ENCODE data around the gene PADI2.

DNA sequence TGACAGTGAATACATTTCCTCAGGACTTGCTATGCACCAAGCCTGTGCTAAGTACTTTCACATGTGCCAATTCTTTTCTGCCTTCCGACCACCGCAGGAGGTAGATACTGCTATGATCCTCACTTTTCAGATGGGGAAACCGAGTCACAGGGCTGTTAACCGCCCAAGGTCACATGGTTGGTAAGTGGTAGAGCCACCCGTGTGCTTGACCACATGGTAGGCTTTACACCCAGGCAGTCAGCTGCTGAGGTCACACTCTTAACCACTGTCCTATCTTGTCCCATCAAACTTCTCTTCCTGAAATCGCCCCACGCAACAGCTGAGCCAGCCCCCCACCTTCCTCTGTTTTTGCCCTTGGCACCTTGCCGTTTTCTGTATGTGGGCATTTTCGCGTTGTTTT, 34.5 kb downstream of the PADI2 start:
- TF ChIP-seq GABPA (IDR thresholded peaks at IDR 0.05; ENCODE audit: borderline replicate concordance, insufficient read depth, low read length) (no peak), CEBPB (IDR thresholded peaks at IDR 0.05; ENCODE audit: low read depth, low read length) (no peak), POLR2A (IDR thresholded peaks at IDR 0.05; ENCODE audit: control extremely low read depth in 1 of 2, low read depth in 2 of 2, low read length in 2 of 2) (no peak), EP300 (IDR thresholded peaks at IDR 0.05; ENCODE audit: borderline replicate concordance in 1 of 2, low read depth in 2 of 2, low read length in 2 of 2) (no peak), EZH2 (IDR thresholded peaks at IDR 0.05; ENCODE audit: low read depth, low read length, severe bottlenecking) (no peak), FOSL1 (IDR thresholded peaks at IDR 0.05; ENCODE audit: insufficient read depth, low read depth, low read length) (no peak), CHD2 (IDR thresholded peaks at IDR 0.05; ENCODE audit: low read length) (no peak), BRCA1 (IDR thresholded peaks at IDR 0.05; ENCODE audit: low read depth, low read length) (no peak), HDAC6 (IDR thresholded peaks at IDR 0.05; ENCODE audit: low read depth, low read length) (no peak), HDAC2 (IDR thresholded peaks at IDR 0.05; ENCODE audit: borderline replicate concordance in 1 of 2, low read depth in 2 of 2, low read length in 2 of 2) (no peak), BACH1 (IDR thresholded peaks at IDR 0.05; ENCODE audit: low read length) (no peak)
- TF ChIP-seq, protein P1, sequence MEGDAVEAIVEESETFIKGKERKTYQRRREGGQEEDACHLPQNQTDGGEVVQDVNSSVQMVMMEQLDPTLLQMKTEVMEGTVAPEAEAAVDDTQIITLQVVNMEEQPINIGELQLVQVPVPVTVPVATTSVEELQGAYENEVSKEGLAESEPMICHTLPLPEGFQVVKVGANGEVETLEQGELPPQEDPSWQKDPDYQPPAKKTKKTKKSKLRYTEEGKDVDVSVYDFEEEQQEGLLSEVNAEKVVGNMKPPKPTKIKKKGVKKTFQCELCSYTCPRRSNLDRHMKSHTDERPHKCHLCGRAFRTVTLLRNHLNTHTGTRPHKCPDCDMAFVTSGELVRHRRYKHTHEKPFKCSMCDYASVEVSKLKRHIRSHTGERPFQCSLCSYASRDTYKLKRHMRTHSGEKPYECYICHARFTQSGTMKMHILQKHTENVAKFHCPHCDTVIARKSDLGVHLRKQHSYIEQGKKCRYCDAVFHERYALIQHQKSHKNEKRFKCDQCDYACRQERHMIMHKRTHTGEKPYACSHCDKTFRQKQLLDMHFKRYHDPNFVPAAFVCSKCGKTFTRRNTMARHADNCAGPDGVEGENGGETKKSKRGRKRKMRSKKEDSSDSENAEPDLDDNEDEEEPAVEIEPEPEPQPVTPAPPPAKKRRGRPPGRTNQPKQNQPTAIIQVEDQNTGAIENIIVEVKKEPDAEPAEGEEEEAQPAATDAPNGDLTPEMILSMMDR (IDR thresholded peaks at IDR 0.05; ENCODE audit: control extremely low read depth in 1 of 3, insufficient read depth in 1 of 3, low read depth in 1 of 3, low read length in 3 of 3) = no peak
- TF ChIP-seq, protein P2, sequence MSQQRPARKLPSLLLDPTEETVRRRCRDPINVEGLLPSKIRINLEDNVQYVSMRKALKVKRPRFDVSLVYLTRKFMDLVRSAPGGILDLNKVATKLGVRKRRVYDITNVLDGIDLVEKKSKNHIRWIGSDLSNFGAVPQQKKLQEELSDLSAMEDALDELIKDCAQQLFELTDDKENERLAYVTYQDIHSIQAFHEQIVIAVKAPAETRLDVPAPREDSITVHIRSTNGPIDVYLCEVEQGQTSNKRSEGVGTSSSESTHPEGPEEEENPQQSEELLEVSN (IDR thresholded peaks at IDR 0.05) = no peak
